Measurements from ENCODE around the gene HMG20A.
A peak's percentile ranks its signal among the peaks of the same experiment; 100 is the strongest.

The HMG20A gene

DNA sequence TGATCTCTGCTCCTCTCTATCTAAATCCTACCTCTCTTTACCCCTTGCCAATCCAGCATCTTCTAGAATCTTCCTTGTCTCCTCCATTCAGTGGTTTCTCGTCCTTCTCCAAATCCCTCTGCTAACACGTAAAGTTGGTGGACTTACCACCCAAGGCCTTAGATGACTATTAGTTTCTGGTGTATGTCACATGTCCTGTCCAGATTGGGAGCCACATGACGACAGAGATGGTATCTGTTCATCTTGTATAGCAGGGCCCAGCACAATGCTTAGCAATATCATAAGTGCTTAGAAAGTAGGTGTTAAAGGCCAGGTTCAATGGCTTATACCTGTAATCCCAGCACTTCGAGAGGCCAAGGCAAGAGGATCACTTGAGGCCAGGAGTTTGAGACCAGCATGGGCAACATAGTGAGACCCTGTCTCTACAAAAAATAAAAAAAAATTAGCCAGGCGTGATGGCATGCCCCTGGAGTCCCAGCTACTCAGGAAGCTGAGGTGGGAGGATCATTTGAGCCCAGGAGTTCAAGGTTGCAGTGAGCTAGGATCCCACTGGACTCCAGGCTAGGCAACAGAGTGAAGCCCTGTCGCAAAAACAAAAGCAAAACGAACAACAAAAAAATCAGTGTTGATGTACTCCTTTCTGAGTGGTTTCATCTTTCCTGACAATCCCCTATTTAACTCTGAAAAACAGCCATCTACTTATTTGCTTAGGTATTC lies 81.8 kb downstream of the HMG20A start:
- no peak for DNase-seq

- DNase-seq, result no peak
Observed at GRCh38 chr15:77503240-77503639, 82.6 kb downstream of the HMG20A start.

DNA sequence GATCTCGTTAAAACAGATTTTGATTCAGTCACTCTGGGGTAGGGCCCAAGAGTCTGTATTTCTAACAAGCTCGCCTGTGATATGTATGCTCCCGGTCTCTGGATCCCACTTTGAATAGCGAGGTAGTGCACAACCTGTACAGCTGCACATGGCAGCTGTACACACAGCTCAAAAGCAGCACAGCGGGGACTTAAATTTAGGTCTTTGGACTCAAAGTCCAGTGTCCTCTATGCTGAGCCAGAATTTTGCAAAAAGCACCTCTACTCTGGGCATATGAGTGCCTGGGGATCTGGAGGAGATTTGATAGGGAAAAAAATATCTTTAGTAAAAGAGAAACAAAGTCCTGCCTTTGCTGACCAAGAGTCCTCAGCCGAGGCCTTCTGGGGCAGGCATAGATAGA lies 83.1 kb downstream of the HMG20A start:
- DNase-seq, result no peak

GRCh38 chr15:77504306-77504705 lies 83.6 kb downstream of the HMG20A start:
- DNase-seq, result peak; percentile 71 to 83

DNA sequence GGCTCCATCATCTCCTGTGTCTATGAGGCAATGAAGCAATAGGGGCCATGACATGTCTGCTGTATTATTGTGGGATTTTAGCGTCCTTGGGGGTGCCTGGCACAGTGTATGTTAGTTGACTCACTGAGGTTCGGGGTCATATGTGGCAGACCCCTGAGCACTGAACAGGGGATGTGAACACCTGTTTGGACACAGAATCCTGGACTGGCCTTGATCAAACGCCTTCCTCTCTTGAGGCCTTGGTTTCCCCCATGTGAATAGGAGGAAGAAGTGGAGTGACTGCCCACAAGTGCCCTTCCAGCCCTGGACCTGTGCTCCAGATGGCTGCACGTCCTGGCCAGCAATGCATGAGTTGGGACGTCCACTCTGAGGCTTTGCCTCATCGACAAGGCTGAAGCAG lies 84.2 kb downstream of the HMG20A start:
- DNase-seq, result no peak

- DNase-seq, result no peak
Observed at GRCh38 chr15:77505556-77505955, 84.9 kb downstream of the HMG20A start.

DNA sequence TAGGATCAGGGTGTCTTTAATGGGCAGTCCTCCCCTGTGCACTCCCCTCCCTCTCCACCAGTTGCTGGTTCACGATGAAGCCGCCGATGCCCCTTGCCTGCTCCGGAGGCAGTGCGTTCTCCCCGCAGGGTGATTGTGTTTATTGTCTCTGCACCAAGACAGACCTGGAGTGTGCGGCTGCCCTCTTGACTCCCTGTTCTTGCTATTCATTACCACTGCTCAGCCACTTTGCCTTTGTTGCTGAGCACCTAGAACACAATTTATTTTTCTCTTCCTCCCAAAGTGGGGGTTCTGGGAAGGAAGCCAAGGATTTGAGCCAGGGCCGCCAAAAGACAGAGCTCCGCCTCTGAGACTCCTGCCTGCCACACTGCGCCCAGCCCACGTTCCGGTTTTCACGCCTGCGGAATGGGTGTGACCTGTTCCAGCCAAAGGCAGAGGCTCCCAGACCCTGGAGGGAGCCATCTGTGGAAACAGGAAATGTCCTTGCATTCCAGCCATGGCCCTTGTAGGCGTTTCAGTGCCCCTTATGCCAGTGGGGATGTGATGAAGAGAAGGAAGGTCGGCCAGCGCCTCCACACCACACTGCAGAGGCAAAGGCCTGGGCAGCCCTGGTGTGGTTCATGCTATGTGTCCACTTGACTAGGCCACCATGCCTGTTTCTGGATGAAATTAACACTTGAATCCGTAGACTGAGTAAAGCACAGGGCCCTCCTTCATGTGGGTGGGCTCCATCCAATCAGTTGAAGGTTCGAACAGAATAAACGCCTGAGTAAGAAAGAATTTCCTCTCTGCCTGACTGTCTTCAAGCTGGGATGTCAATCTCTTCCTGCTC lies 85.8 kb downstream of the HMG20A start:
- DNase-seq, result peak in 1 of 2 experiments; percentile 28

GRCh38 chr15:77507143-77507897 lies 86.6 kb downstream of the HMG20A start:
- no peak for DNase-seq

GRCh38 chr15:77507911-77508310 lies 87.2 kb downstream of the HMG20A start:
- no peak for DNase-seq

- no peak for DNase-seq
Observed at GRCh38 chr15:77508541-77509243, 88.0 kb downstream of the HMG20A start.

DNA sequence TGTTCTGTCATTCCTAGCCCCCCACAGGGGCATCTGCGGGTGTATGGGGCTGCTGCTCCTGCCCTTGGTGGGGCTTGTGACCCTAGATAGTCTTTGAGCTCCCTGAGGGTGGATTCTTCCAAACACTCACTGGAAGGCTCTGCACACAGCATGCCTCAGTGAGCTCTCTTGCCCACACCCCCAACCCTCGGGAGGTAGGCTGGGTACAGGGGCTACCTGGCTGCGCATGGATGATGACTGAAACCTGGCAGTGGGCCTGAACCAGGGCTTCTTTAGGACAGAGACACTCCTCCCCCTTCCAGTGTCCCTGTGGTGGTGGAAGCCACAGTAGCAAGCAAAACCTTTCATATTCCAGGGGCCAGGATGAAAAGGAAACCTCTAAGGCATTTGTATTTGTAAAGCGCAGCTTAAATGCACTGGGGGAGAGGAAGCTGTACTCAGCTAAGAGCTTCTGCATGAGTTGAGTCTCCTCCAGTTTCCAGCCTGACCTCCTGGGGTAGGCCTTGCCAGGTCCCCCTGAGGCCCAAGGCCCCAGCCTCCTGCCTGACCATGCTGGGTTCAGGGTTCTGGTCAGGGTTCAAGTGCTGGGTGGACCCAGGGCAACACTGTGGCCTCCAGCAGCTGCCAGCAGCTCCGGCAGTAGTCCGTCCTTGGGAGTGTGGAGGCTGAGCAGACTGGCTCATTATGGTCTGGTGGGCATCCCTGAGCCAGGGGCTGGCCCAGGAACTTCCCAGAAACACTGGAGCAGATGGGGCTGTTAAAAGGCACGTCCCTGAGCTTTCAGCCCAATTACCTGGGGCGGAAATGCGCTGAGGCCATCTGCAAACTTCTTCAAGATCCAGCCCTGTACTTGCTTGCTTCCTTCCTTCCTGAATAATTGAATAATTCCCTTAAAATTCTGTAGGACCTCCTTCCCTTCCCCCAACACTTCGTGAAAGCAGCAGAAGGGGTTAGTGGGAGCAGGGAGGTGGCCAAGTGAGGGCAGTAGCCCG lies 89.7 kb downstream of the HMG20A start:
- DNase-seq, result no peak

DNA sequence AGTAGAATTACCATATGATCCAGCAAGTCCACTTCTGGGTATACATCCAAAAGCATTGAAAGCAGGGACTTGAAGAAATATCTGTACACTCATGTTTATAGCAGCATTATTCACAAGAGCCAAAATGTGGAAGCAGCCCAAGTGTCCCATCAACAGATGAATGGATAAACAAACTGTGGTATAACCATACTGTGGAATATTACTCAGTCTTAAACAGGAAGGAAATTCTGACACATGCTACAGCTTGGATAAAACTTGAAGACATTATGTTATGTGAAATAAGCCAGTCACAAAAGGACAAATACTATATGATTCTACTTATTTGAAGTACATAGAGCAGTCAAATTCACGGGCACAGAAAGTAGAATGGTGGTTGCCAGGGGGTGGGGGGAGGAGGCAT lies 91.2 kb downstream of the HMG20A start:
- DNase-seq, result no peak

DNA sequence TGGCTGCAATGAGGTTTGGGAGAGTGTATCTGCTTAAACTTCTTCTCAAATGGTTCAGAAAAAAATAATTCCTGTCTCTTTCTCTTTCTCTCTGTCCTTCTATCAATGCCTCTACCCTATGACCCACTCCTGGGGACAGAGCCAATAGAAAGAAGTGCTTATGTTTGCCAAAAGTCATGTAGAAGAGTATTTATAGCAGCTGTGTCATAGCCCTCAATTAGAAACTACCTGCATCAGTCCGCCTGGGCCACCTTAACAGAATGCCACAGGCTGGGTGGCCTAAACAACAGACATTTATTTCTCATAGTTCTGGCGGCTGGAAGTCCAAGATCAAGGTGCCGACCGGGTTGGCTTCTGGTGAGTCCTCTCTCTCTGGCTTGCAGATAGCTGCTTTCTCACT lies 92.5 kb downstream of the HMG20A start:
- no peak for DNase-seq

GRCh38 chr15:77514641-77515402 lies 94.1 kb downstream of the HMG20A start:
- DNase-seq, result no peak

- no peak for DNase-seq
Observed at GRCh38 chr15:77515613-77516012, 94.9 kb downstream of the HMG20A start.

GRCh38 chr15:77516076-77516475 lies 95.4 kb downstream of the HMG20A start:
- no peak for DNase-seq

DNA sequence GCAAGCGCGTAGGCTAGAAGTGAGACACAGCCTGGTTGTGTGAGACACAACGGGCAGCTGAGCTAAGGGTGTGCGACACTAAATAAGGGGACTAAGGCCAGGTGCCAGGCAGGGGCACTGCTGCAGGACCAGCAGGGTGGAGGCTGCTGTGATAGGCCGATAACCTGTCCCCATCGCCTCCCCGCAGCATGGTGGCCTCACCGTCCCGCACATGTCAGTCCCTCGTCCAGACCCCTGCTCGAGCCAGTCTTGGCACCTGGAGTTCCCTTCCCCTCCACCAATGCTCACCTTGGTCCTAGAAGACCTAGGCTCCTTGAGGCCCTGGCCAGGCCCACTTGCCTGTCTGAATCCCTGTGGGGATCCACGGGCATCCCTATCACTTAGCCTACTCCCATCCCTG lies 96.1 kb downstream of the HMG20A start:
- no peak for DNase-seq

GRCh38 chr15:77517579-77517978 lies 96.9 kb downstream of the HMG20A start:
- no peak for DNase-seq

DNA sequence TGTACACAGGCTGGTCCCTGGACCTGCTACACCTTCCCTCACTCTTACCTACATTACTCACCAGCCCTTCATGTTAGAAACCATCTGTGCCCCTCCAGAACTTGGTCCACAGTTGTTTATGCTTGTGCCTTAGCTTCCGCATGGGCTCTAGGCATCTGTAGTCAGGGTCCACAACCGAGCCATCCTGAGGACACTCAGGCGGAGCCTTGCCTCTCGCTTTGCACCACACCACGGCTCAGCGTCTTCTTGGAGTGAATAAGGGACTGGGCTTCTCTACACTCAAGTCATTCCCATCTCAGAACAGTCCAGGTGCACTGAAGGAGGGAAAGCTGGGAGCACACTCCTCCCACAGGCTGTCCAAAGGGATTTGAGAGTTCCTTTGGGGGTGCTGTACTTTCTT lies 97.8 kb downstream of the HMG20A start:
- no peak for DNase-seq

- DNase-seq, result no peak
Observed at GRCh38 chr15:77519540-77519939, 98.9 kb downstream of the HMG20A start.

GRCh38 chr15:77521206-77521605 lies 100.5 kb downstream of the HMG20A start:
- no peak for DNase-seq

Measured in NCI-H2081 (cell line).